Esophagus muscularis mucosa (tissue), 4 donors: ENCODE results near the gene HNRNPA1. TPM values are rescaled to one million over a fixed set of nuclear protein-coding genes. Genes with fewer than 3 reads are reported as not detected.

Source experiments
- DNase-seq: peaks from one replicate; pipeline ENCODE4 v3.0.0-alpha.2; 2017; ENCODE audit errors: extremely low spot score
- H3K27ac ChIP-seq, 4 donors: fragments of 200-600 bp; sonication (generic); replicated peaks in 1 of 4; 1 replicate in 3 of 4; 2 replicates in 1 of 4; pipeline ENCODE4 v1.5.1; 2016 to 2019; ENCODE audit warnings: mild to moderate bottlenecking in 1 of 4
- H3K27me3 ChIP-seq, 4 donors: fragments of 200-600 bp; sonication (generic); one replicate each; pipeline versions ENCODE4 v1.5.1 to v1.6.0; 2016 to 2019
- H3K36me3 ChIP-seq, 4 donors: fragments of 200-600 bp; sonication (generic); one replicate each; pipeline ENCODE4 v1.5.1; 2016 to 2019
- H3K4me1 ChIP-seq, 4 donors: fragments of 200-600 bp; sonication (generic); one replicate each; pipeline ENCODE4 v1.5.1; 2016 to 2019
- H3K4me3 ChIP-seq, 4 donors: fragments of 200-600 bp; sonication (generic); 1 replicate in 2 of 4; 2 replicates in 2 of 4; pipeline ENCODE4 v1.5.1; 2016 to 2019; ENCODE audit warnings: mild to moderate bottlenecking in 4 of 4, moderate library complexity in 1 of 4
- H3K9me3 ChIP-seq, 4 donors: fragments of 200-600 bp; sonication (generic); 1 replicate in 3 of 4; 2 replicates in 1 of 4; pipeline ENCODE4 v1.5.1; 2016 to 2019
- EP300 ChIP-seq: sonication (generic); formaldehyde crosslinking; IDR thresholded peaks from one replicate; pipeline ENCODE4 v1.6.1; 2017; ENCODE audit warnings: antibody characterized with exemption
- POLR2A ChIP-seq: fragments of 450-650 bp; IDR thresholded peaks from one replicate; pipeline ENCODE4 v1.6.1; 2017; ENCODE audit warnings: antibody characterized with exemption, moderate library complexity, mild to moderate bottlenecking, low read depth
- POLR2AphosphoS5 ChIP-seq, 2 donors: sonication (generic); formaldehyde crosslinking; IDR thresholded peaks; one replicate each; pipeline ENCODE4 v1.6.1; 2017; ENCODE audit warnings: antibody characterized with exemption in 2 of 2
- WGBS: methylation state at CpG from one replicate; pipeline ENCODE4 v1.1.5; 2018; 5-methylcytosine and 5-hydroxymethylcytosine counted together
- intact Hi-C: fragments of 100-400 bp; cut with DNase I; formaldehyde crosslinking; loops from one replicate; pipeline ENCODE4 v1.15.1; 2023
- total RNA-seq, 4 donors: library from RNA; depleted of rRNA; stranded (reverse); fragments of >200 nt; gene quantifications; one replicate each; pipeline versions ENCODE4 v1.1.0 to v1.2.1, GENCODE V29; 2016
- TF ChIP-seq, protein P1 (sequence below), 3 experiments: fragments of 200-600 bp in 2 of 3; fragments of 450-650 bp in 1 of 3; sonication (generic) in 2 of 3; IDR thresholded peaks; one replicate each; pipeline ENCODE4 v1.5.1; 2017 to 2019; ENCODE audit warnings: antibody characterized with exemption in 3 of 3, mild to moderate bottlenecking in 2 of 3, moderate library complexity in 1 of 3

Gene HNRNPA1
- total RNA-seq, 4 donors from 2014 or later, result 216 to 368 (median 270) TPM

DNA sequence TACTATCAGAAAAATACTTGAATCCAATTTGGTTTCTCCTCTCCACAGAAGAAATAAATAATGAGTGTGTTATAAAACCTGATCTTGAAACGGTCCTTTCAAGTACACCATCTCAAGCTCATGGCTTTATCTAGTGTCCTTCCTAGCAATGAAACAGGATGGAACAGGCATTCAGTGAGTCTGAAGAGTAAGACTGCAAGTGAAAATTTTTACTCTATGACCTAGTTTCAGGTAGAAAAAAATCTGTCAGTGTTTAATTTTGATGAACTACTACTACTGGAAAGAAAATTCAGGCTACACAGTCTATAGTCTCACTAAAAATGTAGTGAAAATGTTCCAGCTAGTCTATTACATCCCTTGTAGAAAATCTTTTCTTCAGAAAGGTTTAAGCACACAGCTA lies 8.3 kb upstream of the HNRNPA1 start:
- no peak overlapping the region for H3K27ac ChIP-seq
- H3K36me3 ChIP-seq, result peaks cover 0 to 12% (median 9%) of the 10 kb centered on the region in 4 donors
- no peak for DNase-seq
- 56% methylated on average over 1 of the region's 1 CpG for WGBS
- no peaks in the 10 kb centered on the region for H3K9me3 ChIP-seq
- no peak overlapping the region for H3K4me3 ChIP-seq
- no peaks in the 10 kb centered on the region for H3K27me3 ChIP-seq
- TF ChIP-seq, protein P1, sequence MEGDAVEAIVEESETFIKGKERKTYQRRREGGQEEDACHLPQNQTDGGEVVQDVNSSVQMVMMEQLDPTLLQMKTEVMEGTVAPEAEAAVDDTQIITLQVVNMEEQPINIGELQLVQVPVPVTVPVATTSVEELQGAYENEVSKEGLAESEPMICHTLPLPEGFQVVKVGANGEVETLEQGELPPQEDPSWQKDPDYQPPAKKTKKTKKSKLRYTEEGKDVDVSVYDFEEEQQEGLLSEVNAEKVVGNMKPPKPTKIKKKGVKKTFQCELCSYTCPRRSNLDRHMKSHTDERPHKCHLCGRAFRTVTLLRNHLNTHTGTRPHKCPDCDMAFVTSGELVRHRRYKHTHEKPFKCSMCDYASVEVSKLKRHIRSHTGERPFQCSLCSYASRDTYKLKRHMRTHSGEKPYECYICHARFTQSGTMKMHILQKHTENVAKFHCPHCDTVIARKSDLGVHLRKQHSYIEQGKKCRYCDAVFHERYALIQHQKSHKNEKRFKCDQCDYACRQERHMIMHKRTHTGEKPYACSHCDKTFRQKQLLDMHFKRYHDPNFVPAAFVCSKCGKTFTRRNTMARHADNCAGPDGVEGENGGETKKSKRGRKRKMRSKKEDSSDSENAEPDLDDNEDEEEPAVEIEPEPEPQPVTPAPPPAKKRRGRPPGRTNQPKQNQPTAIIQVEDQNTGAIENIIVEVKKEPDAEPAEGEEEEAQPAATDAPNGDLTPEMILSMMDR (IDR thresholded peaks at IDR 0.05), result no peak
- TF ChIP-seq EP300, result no peak
- intact Hi-C loops, result no loop called here
- H3K4me1 ChIP-seq, result peaks cover 2 to 15% (median 9%) of the 10 kb centered on the region in 4 donors

DNA sequence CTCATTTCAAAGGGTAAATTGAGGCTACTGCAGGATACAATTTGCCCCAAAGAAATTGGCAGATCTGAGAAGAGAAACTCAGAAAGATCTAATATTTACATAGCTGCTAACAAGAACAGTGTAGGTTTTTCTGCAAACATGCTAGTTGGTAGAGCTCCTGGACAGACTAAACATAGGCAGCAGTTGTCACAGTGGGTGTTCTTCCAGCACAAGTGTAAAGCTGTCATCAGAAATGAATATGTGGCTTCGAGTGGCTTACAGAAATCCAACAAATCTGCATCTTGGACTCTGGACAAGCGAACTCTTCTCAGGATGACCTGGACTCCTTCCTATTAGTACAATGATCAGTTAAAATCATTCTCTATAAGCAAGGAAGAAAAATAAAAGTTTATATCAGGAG lies 6.5 kb upstream of the HNRNPA1 start:
- intact Hi-C loops, result no loop called here
- WGBS, result 89% methylated on average over 2 of the region's 2 CpGs
- H3K27ac ChIP-seq, result no peak overlapping the region

DNA sequence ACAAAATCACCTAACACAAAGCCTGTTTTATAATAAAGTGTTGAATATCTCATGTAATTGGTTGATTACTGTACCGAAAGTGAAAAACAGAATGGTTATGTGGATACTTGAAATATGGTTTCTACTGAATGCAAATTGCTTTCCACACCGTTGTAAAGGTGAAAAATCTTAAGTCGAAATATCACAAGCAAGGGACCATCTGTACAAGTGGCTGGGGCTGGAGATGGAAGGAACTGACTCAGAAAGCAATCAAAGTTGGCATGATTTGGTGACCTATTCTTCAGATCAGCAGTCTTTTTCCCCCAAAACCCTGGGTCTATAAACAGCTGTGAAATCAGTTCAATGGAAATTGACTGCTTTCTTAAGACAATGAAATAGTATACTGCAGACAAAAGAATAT lies 4.2 kb upstream of the HNRNPA1 start:
- H3K9me3 ChIP-seq, result no peaks in the 10 kb centered on the region
- intact Hi-C loops, result no loop called here
- DNase-seq, result no peak
- peaks cover 19 to 37% (median 29%) of the 10 kb centered on the region in 4 donors for H3K4me1 ChIP-seq
- no peak overlapping the region for H3K4me3 ChIP-seq
- no peaks in the 10 kb centered on the region for H3K27me3 ChIP-seq
- 92% methylated on average over 3 of the region's 3 CpGs for WGBS
- peak overlapping the region in 1 of 4 donors; percentile 93 for H3K27ac ChIP-seq
- TF ChIP-seq POLR2AphosphoS5 (IDR thresholded peaks at IDR 0.05) (no peak), EP300 (no peak)
- TF ChIP-seq, protein P1 (IDR thresholded peaks at IDR 0.05), result no peak
- H3K36me3 ChIP-seq, result peaks cover 0 to 12% (median 11%) of the 10 kb centered on the region in 4 donors

More for the DNA sequence above, 6.5 kb upstream of the HNRNPA1 start:
- Histone ChIP-seq H3K27me3 (no peaks in the 10 kb centered on the region), H3K36me3 (peaks cover 0 to 12% (median 9%) of the 10 kb centered on the region in 4 donors), H3K4me3 (no peak overlapping the region), H3K9me3 (no peaks in the 10 kb centered on the region), H3K4me1 (peaks cover 19 to 33% (median 27%) of the 10 kb centered on the region in 4 donors)
- TF ChIP-seq, protein P1 (IDR thresholded peaks at IDR 0.05), result no peak
- TF ChIP-seq POLR2AphosphoS5 (IDR thresholded peaks at IDR 0.05) (no peak), POLR2A (no peak)
- DNase-seq, result no peak

DNA sequence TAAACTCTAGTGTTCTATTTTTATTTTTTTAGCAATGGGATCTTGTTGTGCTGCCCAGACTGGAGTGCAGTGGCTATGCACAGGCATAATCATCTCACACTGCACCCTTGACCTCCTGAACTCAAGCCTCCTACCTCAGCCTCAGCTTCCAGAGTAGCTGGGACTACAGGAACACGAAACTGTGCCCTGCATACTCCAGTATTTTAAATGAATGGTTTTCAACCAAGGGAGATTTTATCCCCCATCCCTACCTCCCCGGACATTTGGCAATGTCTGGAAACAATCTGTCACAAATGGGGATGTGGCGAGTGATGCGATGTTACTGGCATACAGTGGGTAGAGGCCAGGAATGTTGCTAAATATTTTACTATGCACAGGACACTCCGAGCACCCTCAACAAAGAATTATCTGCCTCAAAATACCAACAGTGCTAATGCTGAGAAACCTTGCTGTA lies 2.7 kb upstream of the HNRNPA1 start:
- Histone ChIP-seq H3K4me1 (peaks cover 34 to 52% (median 44%) of the 10 kb centered on the region in 4 donors), H3K27me3 (no peaks in the 10 kb centered on the region), H3K4me3 (peak overlapping the region in 2 of 4 donors; percentile 31 to 79), H3K36me3 (peaks cover 7 to 25% (median 22%) of the 10 kb centered on the region in 4 donors), H3K27ac (peak overlapping the region; percentile 84 to 93 (median 92)), H3K9me3 (no peaks in the 10 kb centered on the region)
- 36% methylated on average over 5 of the region's 5 CpGs for WGBS
- no peak for TF ChIP-seq POLR2A
- TF ChIP-seq POLR2AphosphoS5 (IDR thresholded peaks at IDR 0.05), result no peak
- TF ChIP-seq, protein P1 (IDR thresholded peaks at IDR 0.05), result no peak
- TF ChIP-seq EP300, result no peak
- intact Hi-C loops, result no loop called here
- no peak for DNase-seq

DNA sequence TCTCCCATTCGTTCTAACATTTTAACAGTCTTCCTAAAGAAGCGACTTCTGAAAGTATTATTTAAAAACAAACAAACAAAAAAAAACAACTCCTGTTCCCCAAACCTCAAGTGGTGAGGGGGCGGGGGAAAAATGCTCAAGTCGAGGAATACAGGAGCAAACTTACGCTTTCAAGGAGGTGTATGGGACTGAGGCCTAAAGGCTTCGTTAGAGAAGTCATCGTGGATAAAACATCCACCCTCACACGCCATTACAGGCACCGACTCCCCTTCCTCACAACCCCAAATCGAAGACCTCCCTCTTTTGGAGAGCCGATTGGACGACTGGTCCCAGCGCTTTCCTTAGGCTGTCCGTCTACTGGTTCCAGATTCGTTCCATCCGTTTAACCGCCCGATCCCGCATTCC lies 1.3 kb upstream of the HNRNPA1 start:
- Histone ChIP-seq H3K27ac (peak overlapping the region; percentile 84 to 93 (median 92)), H3K9me3 (no peaks in the 10 kb centered on the region), H3K36me3 (peaks cover 21 to 31% (median 24%) of the 10 kb centered on the region in 4 donors), H3K4me1 (peaks cover 48 to 58% (median 57%) of the 10 kb centered on the region in 4 donors), H3K4me3 (peak overlapping the region; percentile 70 to 79 (median 74)), H3K27me3 (no peaks in the 10 kb centered on the region)
- no peak for TF ChIP-seq EP300
- peak; percentile 39 for TF ChIP-seq POLR2A
- TF ChIP-seq, protein P1 (IDR thresholded peaks at IDR 0.05), result no peak
- 1% methylated on average over 19 of the region's 19 CpGs for WGBS
- no peak for DNase-seq
- intact Hi-C loops, result no loop called here
